ENCODE results near the gene DHX35. TPM values are rescaled to one million over a fixed set of nuclear protein-coding genes. Genes with fewer than 3 reads are reported as not detected.
"Not testable (repeated sequence)": the region's sequence is repeated elsewhere in the genome, so short reads cannot be mapped to it uniquely, and the experiment has no call there.

DHX35 gene
- total RNA-seq, 6 donors from 2014 or later: 9.6 to 40.9 (median 12.0) TPM

DNA sequence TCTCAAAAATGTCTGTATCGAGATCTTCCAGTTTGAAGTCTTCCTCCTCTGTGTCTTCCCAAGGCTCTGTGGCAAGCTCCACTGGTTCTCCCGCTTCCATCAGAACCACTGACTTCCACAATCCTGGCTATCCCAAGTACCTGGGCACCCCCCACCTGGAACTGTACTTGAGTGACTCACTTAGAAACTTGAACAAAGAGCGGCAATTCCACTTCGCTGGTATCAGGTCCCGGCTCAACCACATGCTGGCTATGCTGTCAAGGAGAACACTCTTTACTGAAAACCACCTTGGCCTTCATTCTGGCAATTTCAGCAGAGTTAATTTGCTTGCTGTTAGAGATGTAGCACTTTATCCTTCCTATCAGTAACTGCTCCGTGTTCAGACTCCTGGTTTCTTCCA, 10.0 kb upstream of the DHX35 start:
- Histone ChIP-seq H3K36me3 (no peaks in the 10 kb centered on the region), H3K4me1 (no peaks in the 10 kb centered on the region), H3K9me3 (no peaks in the 10 kb centered on the region), H3K4me3 (no peak overlapping the region), H3K27me3 (no peaks in the 10 kb centered on the region), H3K27ac (no peak overlapping the region)
- DNase-seq: no peak
- TF ChIP-seq POLR2AphosphoS5 (IDR thresholded peaks at IDR 0.05) (no peak), CTCF (IDR thresholded peaks at IDR 0.05) (no peak), POLR2A (IDR thresholded peaks at IDR 0.05) (no peak), EP300 (IDR thresholded peaks at IDR 0.05) (no peak)
- ATAC-seq (ENCODE audit: low FRiP score in 2 of 2): no peak
- 96 to 99% methylated on average over 6 of the region's 6 CpGs for WGBS, 2 donors

DNA sequence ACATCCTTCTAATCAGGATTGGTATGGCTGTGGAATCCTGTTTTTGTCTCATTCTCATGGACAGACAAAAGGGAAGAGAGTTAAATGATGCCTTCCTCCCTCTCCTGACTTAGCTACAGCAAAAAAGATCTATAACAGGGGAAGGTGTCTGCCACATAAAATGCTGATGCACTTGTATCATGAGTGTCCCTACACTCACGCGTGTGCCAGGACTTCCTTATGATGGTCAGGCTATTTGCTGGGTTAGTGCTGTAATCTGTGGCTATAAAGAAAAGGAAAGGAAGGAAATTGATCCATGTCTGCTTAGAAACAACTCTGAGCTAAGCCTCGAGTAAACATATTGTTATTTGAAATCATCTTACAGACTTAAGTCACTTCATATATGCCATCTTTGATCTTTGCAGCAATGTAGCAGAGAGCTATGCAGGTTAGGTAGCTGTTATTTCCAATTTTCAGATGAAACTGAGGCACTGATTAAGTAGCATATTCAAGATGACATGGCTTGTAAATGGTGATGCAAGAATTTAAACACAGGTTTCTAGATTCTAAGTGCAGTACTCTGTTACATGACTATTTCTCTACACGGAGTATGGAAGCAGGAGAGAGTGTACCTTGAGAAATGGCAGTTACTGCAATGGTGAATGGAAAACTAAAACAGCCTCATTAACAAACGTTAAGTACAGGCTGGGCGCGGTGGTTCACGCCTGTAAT, 8.4 kb upstream of the DHX35 start:
- H3K27me3 ChIP-seq: no peaks in the 10 kb centered on the region
- WGBS, 2 donors: 87 to 91% methylated on average over 8 of the region's 8 CpGs
- ATAC-seq (ENCODE audit: low FRiP score in 2 of 2) (no peak), DNase-seq (peak in 1 of 2 donors; percentile 17)
- no peak overlapping the region for H3K4me3 ChIP-seq
- no peak overlapping the region for H3K27ac ChIP-seq
- no peaks in the 10 kb centered on the region for H3K4me1 ChIP-seq
- H3K9me3 ChIP-seq: no peaks in the 10 kb centered on the region
- no peaks in the 10 kb centered on the region for H3K36me3 ChIP-seq
- TF ChIP-seq EP300 (IDR thresholded peaks at IDR 0.05): no peak

DNA sequence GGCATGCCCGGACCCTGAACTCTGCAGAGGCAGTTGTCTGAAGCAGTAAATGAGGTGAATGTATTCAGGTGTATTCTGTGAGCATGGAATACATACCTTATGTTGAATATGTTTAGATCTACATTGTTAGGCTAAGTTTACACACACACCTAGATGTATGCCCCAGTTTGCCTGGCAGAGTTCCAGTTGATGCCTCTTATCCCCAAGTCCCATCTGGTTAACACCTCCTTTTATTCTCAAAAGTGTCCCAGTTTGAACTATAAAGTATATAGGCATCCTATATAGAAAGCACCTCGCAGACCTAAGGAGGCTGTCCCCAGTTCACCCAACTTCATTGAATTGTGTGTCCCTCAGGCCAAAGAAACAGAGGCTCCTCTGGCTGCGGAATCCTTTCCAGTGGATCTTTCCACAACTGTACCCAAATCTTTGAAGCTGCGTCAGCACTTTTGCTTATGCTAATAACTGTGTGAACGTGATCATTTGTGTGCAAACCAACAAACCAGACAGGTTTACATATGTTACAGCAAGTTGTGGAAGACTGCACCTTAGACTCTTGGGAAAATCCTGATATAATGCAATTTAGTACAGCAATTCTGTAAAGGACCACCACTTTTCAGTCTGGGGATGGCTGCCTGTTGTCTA, 4.8 kb upstream of the DHX35 start:
- WGBS, 2 donors: 95% methylated on average over 5 of the region's 5 CpGs
- no peak for TF ChIP-seq POLR2A (IDR thresholded peaks at IDR 0.05)
- Histone ChIP-seq H3K27me3 (no peaks in the 10 kb centered on the region), H3K27ac (no peak overlapping the region), H3K4me1 (peaks cover 0 to 7% (median 5%) of the 10 kb centered on the region in 4 donors), H3K36me3 (no peaks in the 10 kb centered on the region), H3K4me3 (no peak overlapping the region), H3K9me3 (no peaks in the 10 kb centered on the region)
- no peak for ATAC-seq (ENCODE audit: low FRiP score in 2 of 2)
- DNase-seq: no peak

GRCh38 chr20:38957915-38958485, 4.1 kb upstream of the DHX35 start:
- Histone ChIP-seq H3K36me3 (no peaks in the 10 kb centered on the region), H3K27ac (no peak overlapping the region), H3K4me3 (no peak overlapping the region), H3K4me1 (peaks cover 4 to 11% (median 9%) of the 10 kb centered on the region in 4 donors), H3K27me3 (no peaks in the 10 kb centered on the region), H3K9me3 (no peaks in the 10 kb centered on the region)
- TF ChIP-seq EP300 (IDR thresholded peaks at IDR 0.05) (no peak), POLR2AphosphoS5 (IDR thresholded peaks at IDR 0.05) (no peak), CTCF (IDR thresholded peaks at IDR 0.05) (no peak), POLR2A (IDR thresholded peaks at IDR 0.05) (no peak)
- no peak for ATAC-seq (ENCODE audit: low FRiP score in 2 of 2)
- WGBS, 2 donors: 91 to 92% methylated on average over 8 of the region's 8 CpGs
- DNase-seq: no peak

GRCh38 chr20:38960187-38960687, 1.9 kb upstream of the DHX35 start:
- H3K27me3 ChIP-seq; H3K9me3 ChIP-seq; H3K36me3 ChIP-seq; H3K4me3 ChIP-seq; ATAC-seq (ENCODE audit: low FRiP score in 2 of 2); DNase-seq; H3K27ac ChIP-seq: not testable (repeated sequence)
- WGBS, 2 donors: 82 to 95% methylated on average over 9 of the region's 9 CpGs
- H3K4me1 ChIP-seq: peaks cover 9 to 14% (median 14%) of the 10 kb centered on the region in 4 donors

DNA sequence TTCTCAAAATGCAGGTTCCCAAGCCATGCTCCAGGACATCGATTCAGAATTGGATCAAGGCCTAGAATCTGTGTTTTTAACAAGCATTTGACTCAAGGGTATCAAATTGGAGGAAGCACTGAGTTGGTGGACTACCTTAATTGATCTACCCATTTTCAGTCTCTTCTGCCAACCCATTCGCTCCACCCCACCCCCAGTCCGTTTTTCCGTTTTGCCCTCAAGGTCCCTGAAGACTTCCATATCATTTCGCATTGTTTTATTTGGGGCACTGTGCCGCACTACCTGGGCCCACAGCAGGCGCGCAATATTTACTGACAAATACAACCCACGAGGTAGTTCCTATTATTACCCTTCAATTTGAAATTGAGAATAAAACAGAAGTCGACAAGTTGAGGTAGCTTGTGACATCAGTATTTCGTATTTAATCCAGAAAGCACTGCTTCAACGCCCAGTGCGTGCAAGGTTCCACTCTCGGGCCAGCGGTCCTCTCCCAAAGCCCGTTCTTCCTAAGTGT, 557 bp upstream of the DHX35 start:
- no peak for TF ChIP-seq POLR2A (IDR thresholded peaks at IDR 0.05)
- TF ChIP-seq CTCF (IDR thresholded peaks at IDR 0.05): no peak
- TF ChIP-seq POLR2AphosphoS5 (IDR thresholded peaks at IDR 0.05): no peak
- no peak for TF ChIP-seq EP300 (IDR thresholded peaks at IDR 0.05)
- Histone ChIP-seq H3K4me1 (peaks cover 9 to 14% (median 14%) of the 10 kb centered on the region in 4 donors), H3K9me3 (no peaks in the 10 kb centered on the region), H3K36me3 (peaks cover 0 to 5% (median 0%) of the 10 kb centered on the region in 4 donors), H3K27me3 (no peaks in the 10 kb centered on the region), H3K27ac (peak overlapping the region; percentile 55 to 90 (median 86)), H3K4me3 (peak overlapping the region; percentile 54 to 94 (median 89))
- no peak for DNase-seq
- no peak for ATAC-seq (ENCODE audit: low FRiP score in 2 of 2)
- WGBS, 2 donors: 15 to 16% methylated on average over 11 to 16 of the region's 16 CpGs
